K562 (cell line): ENCODE results near the gene PRRT2. TPM values are rescaled to one million over a fixed set of nuclear protein-coding genes. Genes with fewer than 3 reads are reported as not detected.

Experiments used
- CREBBP ChIP-seq: IDR thresholded peaks from one replicate; pipeline ENCODE4 v1.6.1; 2012; ENCODE audit warnings: low read depth, mild to moderate bottlenecking, control low read depth, inconsistent platforms, low read length
- DLX4 ChIP-seq: fragments of 250-450 bp; sonication (Bioruptor Pico); IDR thresholded peaks from 2 replicates; pipeline ENCODE4 v1.6.1; 2021; ENCODE audit warnings: mild to moderate bottlenecking
- EP400 ChIP-seq: fragments of 450-650 bp; IDR thresholded peaks from 2 replicates; pipeline ENCODE4 v1.6.1; 2017; ENCODE audit warnings: antibody characterized with exemption, mild to moderate bottlenecking, moderate library complexity
- FOSL1 ChIP-seq: fragments of 200-800 bp; sonication (Bioruptor generic); conservative IDR thresholded peaks from 2 replicates; pipeline ENCODE4 v1.6.1; 2016; ENCODE audit warnings: missing genetic modification characterization, missing compliant biosample characterization
- GATA2 ChIP-seq: sonication (generic); formaldehyde crosslinking; IDR thresholded peaks from 2 replicates; pipeline ENCODE4 v1.4.0; 2020; ENCODE audit warnings: mild to moderate bottlenecking, missing genetic modification reagents
- GTF2E2 ChIP-seq: fragments of 200-800 bp; sonication (Bioruptor generic); IDR thresholded peaks from 2 replicates; pipeline ENCODE4 v1.6.1; 2016; ENCODE audit warnings: missing genetic modification characterization, missing compliant biosample characterization
- ILF3 ChIP-seq: fragments of 450-650 bp; IDR thresholded peaks from 2 replicates; pipeline ENCODE4 v1.6.1; 2018; ENCODE audit warnings: antibody characterized with exemption, mild to moderate bottlenecking, moderate library complexity, borderline replicate concordance
- KHSRP ChIP-seq: fragments of 450-650 bp; IDR thresholded peaks from 2 replicates; pipeline ENCODE4 v1.6.1; 2017
- KLF10 ChIP-seq: fragments of 250-450 bp; sonication (Bioruptor Pico); IDR thresholded peaks from 2 replicates; pipeline ENCODE4 v1.6.1; 2021; ENCODE audit warnings: matching md5 sums
- POLR2G ChIP-seq: fragments of 200-400 bp; formaldehyde crosslinking; IDR thresholded peaks from 2 replicates; pipeline ENCODE4 v1.6.1; 2017; ENCODE audit warnings: low read depth, mild to moderate bottlenecking, antibody characterized with exemption, low read length, moderate library complexity
- POU5F1 ChIP-seq: fragments of 150-350 bp; IDR thresholded peaks from 2 replicates; pipeline ENCODE4 v1.6.1; 2014; ENCODE audit warnings: borderline replicate concordance, low read length, low read depth, mild to moderate bottlenecking; ENCODE audit not compliant: partially characterized antibody
- RBM39 ChIP-seq: fragments of 200-400 bp; formaldehyde crosslinking; optimal IDR thresholded peaks from 2 replicates; pipeline ENCODE3; 2018; ENCODE audit warnings: low read depth, low read length
- SIN3A ChIP-seq, 2 experiments: fragments of 150-350 bp in 1 of 2; IDR thresholded peaks; 2 replicates each; pipeline ENCODE4 v1.6.1; 2011 to 2016; ENCODE audit warnings: borderline replicate concordance in 2 of 2, low read depth in 2 of 2, low read length in 2 of 2, mild to moderate bottlenecking in 2 of 2, moderate library complexity in 2 of 2; ENCODE audit not compliant: control insufficient read depth in 1 of 2
- SMARCA4 ChIP-seq: fragments of 450-650 bp; IDR thresholded peaks from 2 replicates; pipeline ENCODE4 v1.6.1; 2016
- SP1 ChIP-seq: sonication (generic); formaldehyde crosslinking; IDR thresholded peaks from 2 replicates; pipeline ENCODE4 v1.8.1; 2022; ENCODE audit warnings: mild to moderate bottlenecking, missing genetic modification reagents
- TAF1 ChIP-seq: IDR thresholded peaks from 2 replicates; pipeline ENCODE4 v1.6.1; 2011; ENCODE audit warnings: mild to moderate bottlenecking, low read length, moderate library complexity; ENCODE audit not compliant: insufficient read depth, control insufficient read depth, severe bottlenecking; ENCODE audit errors: extremely low read depth
- TCF7 ChIP-seq: sonication (generic); IDR thresholded peaks from 2 replicates; pipeline ENCODE4 v1.6.1; 2016; ENCODE audit warnings: antibody characterized with exemption, borderline replicate concordance
- THAP12 ChIP-seq: fragments of 250-450 bp; sonication (Bioruptor Pico); IDR thresholded peaks from 2 replicates; pipeline ENCODE4 v1.9.0; 2021; ENCODE audit warnings: mild to moderate bottlenecking, inconsistent platforms
- ZC3H4 ChIP-seq: sonication (generic); formaldehyde crosslinking; IDR thresholded peaks from 2 replicates; pipeline ENCODE4 v1.9.0; 2021; ENCODE audit warnings: missing genetic modification reagents, borderline replicate concordance
- ZNF239 ChIP-seq: fragments of 250-450 bp; sonication (Bioruptor Pico); IDR thresholded peaks from 2 replicates; pipeline ENCODE4 v1.4.0; 2020; ENCODE audit warnings: mild to moderate bottlenecking
- polyA plus RNA-seq, 8 experiments: library from polyadenylated mRNA; depleted of rRNA in 4 of 8; stranded (reverse) in 5 of 8; unstranded in 3 of 8; fragments of >200 nt; fragmentation: Nextera tagmentation in 2 of 8; fragmentation: Illumina TruSeq in 1 of 8; extraction: Ambion mirVana in 2 of 8; extraction: Trizol in 1 of 8; gene quantifications; 2 replicates each; pipeline versions ENCODE4 v1.2.1 to v1.2.3, GENCODE V29; 2011 to 2014; ENCODE audit warnings: inconsistent platforms in 1 of 8, missing spikeins in 1 of 8
- total RNA-seq, 7 experiments: library from RNA; depleted of rRNA in 6 of 7; stranded (reverse); fragments of >200 nt in 6 of 7; fragmentation: Illumina TruSeq in 2 of 7; extraction: Trizol in 2 of 7; gene quantifications; 2 replicates each; pipeline versions ENCODE4 v1.2.1 to v1.2.3, GENCODE V29; 2011 to 2021; ENCODE audit warnings: low replicate concordance in 1 of 7
- TF ChIP-seq, protein P1 (sequence below): sonication (generic); formaldehyde crosslinking; IDR thresholded peaks from 2 replicates; pipeline ENCODE4 v1.8.1; 2023; ENCODE audit warnings: mild to moderate bottlenecking, missing genetic modification reagents
- TF ChIP-seq, protein P2 (sequence below): sonication (generic); formaldehyde crosslinking; IDR thresholded peaks from 2 replicates; pipeline ENCODE4 v1.8.1; 2023; ENCODE audit warnings: mild to moderate bottlenecking, missing genetic modification reagents

Gene PRRT2
- total and polyA plus RNA-seq, 9 of the 15 experiments (the other 6 are each of a cell fraction or from before 2014, with no cell fraction given): 0.11 to 1.0 (median 0.42) TPM; not detected in 2

DNA sequence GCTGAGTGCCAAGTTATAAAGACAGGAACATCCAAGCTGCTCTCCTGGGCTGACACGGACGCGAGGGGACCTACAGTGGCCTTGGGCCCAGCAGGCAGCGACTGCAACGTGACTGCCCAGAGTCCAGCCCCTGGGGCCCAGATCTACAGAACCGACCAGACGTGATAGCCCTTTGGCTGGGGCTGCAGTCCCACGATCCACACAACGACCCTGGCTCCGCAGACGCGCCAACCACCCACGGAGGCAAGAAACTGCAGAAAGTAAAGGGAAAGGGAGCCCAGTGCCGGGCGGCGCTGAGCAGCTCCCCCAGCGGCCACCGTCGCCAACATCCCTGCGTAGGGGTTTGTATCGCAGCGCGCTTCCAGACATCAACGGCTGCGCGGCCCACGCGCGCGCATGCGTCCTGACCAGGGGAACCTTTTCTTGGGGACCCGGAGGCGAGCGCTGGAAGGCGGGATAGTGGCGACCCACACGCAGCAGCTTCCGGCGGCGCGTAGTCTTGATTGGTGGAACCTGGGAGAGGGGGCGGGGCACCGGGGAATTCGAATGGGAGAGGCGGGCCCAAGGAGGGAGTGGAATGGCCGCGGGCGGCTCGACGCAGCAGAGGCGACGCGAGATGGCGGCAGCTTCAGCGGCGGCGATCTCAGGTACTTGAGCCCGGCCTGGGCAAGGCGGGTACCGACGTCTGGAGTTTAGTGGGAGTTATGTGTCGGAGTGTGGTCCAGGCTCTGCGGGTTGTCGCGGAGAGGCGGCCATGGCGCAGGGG is 21.6 kb upstream of the PRRT2 start, which contains the start of gene KIF22 (continued):
- TF ChIP-seq THAP12: peak; percentile 77; the same call in 1 of the 2 replicates
- no peak for TF ChIP-seq CREBBP
- TF ChIP-seq KLF10 (CRISPR knock-in tag): no peak
- no peak for TF ChIP-seq FOSL1 (tag)
- TF ChIP-seq GATA2 (CRISPR knock-in tag): no peak
- TF ChIP-seq ZNF239 (CRISPR knock-in tag): peak; percentile 12
- peak; percentile 17; the same call in 1 of the 2 replicates for TF ChIP-seq ZC3H4 (CRISPR knock-in tag)
- peak; percentile 67 for TF ChIP-seq POU5F1
- no peak for TF ChIP-seq DLX4
- TF ChIP-seq SP1 (CRISPR knock-in tag): peak; percentile 96
- no peak for TF ChIP-seq KHSRP
- peak; percentile 58 to 82; a peak in 3 of 4 replicates for TF ChIP-seq SIN3A (IDR thresholded peaks at IDR 0.05; ENCODE audit: borderline replicate concordance in 2 of 2, control insufficient read depth in 1 of 2, low read depth in 2 of 2, low read length in 2 of 2)
- peak; percentile 97 for TF ChIP-seq EP400
- TF ChIP-seq TAF1: peak; percentile 88
- no peak for TF ChIP-seq TCF7
- no peak for TF ChIP-seq ILF3
- TF ChIP-seq SMARCA4: peak; percentile 59; the same call in 1 of the 2 replicates
- no peak for TF ChIP-seq RBM39
- peak; percentile 99 for TF ChIP-seq POLR2G
- TF ChIP-seq, protein P1, sequence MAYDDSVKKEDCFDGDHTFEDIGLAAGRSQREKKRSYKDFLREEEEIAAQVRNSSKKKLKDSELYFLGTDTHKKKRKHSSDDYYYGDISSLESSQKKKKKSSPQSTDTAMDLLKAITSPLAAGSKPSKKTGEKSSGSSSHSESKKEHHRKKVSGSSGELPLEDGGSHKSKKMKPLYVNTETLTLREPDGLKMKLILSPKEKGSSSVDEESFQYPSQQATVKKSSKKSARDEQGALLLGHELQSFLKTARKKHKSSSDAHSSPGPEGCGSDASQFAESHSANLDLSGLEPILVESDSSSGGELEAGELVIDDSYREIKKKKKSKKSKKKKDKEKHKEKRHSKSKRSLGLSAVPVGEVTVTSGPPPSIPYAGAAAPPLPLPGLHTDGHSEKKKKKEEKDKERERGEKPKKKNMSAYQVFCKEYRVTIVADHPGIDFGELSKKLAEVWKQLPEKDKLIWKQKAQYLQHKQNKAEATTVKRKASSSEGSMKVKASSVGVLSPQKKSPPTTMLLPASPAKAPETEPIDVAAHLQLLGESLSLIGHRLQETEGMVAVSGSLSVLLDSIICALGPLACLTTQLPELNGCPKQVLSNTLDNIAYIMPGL (CRISPR knock-in tag): no peak; the same call in 1 of the 2 replicates
- TF ChIP-seq GTF2E2 (tag): peak; percentile 80; the same call in 1 of the 2 replicates
- TF ChIP-seq, protein P2, sequence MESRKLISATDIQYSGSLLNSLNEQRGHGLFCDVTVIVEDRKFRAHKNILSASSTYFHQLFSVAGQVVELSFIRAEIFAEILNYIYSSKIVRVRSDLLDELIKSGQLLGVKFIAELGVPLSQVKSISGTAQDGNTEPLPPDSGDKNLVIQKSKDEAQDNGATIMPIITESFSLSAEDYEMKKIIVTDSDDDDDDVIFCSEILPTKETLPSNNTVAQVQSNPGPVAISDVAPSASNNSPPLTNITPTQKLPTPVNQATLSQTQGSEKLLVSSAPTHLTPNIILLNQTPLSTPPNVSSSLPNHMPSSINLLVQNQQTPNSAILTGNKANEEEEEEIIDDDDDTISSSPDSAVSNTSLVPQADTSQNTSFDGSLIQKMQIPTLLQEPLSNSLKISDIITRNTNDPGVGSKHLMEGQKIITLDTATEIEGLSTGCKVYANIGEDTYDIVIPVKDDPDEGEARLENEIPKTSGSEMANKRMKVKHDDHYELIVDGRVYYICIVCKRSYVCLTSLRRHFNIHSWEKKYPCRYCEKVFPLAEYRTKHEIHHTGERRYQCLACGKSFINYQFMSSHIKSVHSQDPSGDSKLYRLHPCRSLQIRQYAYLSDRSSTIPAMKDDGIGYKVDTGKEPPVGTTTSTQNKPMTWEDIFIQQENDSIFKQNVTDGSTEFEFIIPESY (CRISPR knock-in tag): peak; percentile 86
